PC-3 (cell line): ENCODE results near the gene MPL.

Experiments used
- EZH2 ChIP-seq: fragments of 300-600 bp; sonication (generic); IDR thresholded peaks from one replicate; pipeline ENCODE4 v1.6.1; 2017; ENCODE audit warnings: antibody characterized with exemption, mild to moderate bottlenecking, low read length; ENCODE audit not compliant: unreplicated experiment
- EZH2phosphoT487 ChIP-seq: fragments of 300-600 bp; sonication (generic); IDR thresholded peaks from 2 replicates; pipeline ENCODE4 v1.6.1; 2018; ENCODE audit warnings: mild to moderate bottlenecking, antibody characterized with exemption, low read length, borderline replicate concordance
- TF ChIP-seq, protein P1 (sequence below): fragments of 300-600 bp; sonication (generic); conservative IDR thresholded peaks from 2 replicates; pipeline ENCODE4 v1.5.1; 2017; ENCODE audit warnings: antibody characterized with exemption, low read depth, mild to moderate bottlenecking, low read length

DNA sequence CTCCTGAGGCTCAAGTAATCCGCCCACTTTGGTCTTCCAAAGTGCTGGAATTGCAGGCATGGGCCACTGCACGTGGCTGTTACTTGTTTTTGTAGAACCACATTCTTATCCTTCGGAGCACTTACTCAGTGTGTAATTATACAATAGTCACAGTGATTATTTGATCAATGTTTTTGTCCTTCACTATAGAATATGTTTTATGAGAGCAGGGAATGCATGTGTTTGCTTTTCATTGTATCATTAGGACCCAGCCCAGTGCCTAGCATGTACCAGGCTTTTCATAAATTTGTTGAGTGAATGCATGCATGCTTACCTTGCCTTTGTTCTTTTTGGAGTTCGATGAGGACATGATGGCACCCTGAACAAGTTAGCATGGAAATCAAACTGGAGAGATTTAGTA is 57.9 kb downstream of the MPL start:
- TF ChIP-seq, protein P1, sequence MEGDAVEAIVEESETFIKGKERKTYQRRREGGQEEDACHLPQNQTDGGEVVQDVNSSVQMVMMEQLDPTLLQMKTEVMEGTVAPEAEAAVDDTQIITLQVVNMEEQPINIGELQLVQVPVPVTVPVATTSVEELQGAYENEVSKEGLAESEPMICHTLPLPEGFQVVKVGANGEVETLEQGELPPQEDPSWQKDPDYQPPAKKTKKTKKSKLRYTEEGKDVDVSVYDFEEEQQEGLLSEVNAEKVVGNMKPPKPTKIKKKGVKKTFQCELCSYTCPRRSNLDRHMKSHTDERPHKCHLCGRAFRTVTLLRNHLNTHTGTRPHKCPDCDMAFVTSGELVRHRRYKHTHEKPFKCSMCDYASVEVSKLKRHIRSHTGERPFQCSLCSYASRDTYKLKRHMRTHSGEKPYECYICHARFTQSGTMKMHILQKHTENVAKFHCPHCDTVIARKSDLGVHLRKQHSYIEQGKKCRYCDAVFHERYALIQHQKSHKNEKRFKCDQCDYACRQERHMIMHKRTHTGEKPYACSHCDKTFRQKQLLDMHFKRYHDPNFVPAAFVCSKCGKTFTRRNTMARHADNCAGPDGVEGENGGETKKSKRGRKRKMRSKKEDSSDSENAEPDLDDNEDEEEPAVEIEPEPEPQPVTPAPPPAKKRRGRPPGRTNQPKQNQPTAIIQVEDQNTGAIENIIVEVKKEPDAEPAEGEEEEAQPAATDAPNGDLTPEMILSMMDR, result no peak
- TF ChIP-seq EZH2phosphoT487, result no peak
- no peak for TF ChIP-seq EZH2
